K562 (cell line): Measurements from ENCODE around the gene SNIP1. TPM values are rescaled to one million over a fixed set of nuclear protein-coding genes. Genes with fewer than 3 reads are reported as not detected.
A peak's percentile ranks its signal among the peaks of the same experiment; 100 is the strongest.

Source experiments
- CLOCK ChIP-seq: fragments of 250-450 bp; sonication (Bioruptor Pico); IDR thresholded peaks from 2 replicates; pipeline ENCODE4 v1.4.0; 2020; ENCODE audit warnings: mild to moderate bottlenecking, moderate library complexity, borderline replicate concordance
- COPS2 ChIP-seq: fragments of 450-650 bp; conservative IDR thresholded peaks from 2 replicates; pipeline ENCODE4 v1.6.1; 2016; ENCODE audit warnings: mild to moderate bottlenecking, moderate library complexity
- ELF1 ChIP-seq: fragments of 200-800 bp; sonication (Bioruptor generic); IDR thresholded peaks from 2 replicates; pipeline ENCODE4 v1.6.1; 2016; ENCODE audit warnings: missing genetic modification characterization, missing compliant biosample characterization
- HNRNPL ChIP-seq: fragments of 200-400 bp; formaldehyde crosslinking; IDR thresholded peaks from 2 replicates; pipeline ENCODE4 v1.6.1; 2017; ENCODE audit warnings: low read depth, mild to moderate bottlenecking, low read length
- MEF2D ChIP-seq: conservative IDR thresholded peaks from 2 replicates; pipeline ENCODE4 v1.6.1; 2016; ENCODE audit warnings: low read depth, missing genetic modification characterization, missing compliant biosample characterization
- MITF ChIP-seq: IDR thresholded peaks from 2 replicates; pipeline ENCODE4 v1.6.1; 2014; ENCODE audit warnings: antibody characterized with exemption
- NKRF ChIP-seq: fragments of 450-650 bp; IDR thresholded peaks from 2 replicates; pipeline ENCODE4 v1.6.1; 2016; ENCODE audit warnings: borderline replicate concordance
- PHF20 ChIP-seq: fragments of 450-650 bp; IDR thresholded peaks from 2 replicates; pipeline ENCODE4 v1.6.1; 2018; ENCODE audit not compliant: partially characterized antibody
- POLR3A ChIP-seq: IDR thresholded peaks from 2 replicates; pipeline ENCODE4 v1.6.1; 2011; ENCODE audit warnings: borderline replicate concordance, mild to moderate bottlenecking, moderate library complexity; ENCODE audit not compliant: insufficient read length, insufficient read depth; ENCODE audit errors: extremely low read depth
- VEZF1 ChIP-seq: fragments of 200-800 bp; sonication (Bioruptor generic); IDR thresholded peaks from 2 replicates; pipeline ENCODE4 v1.6.1; 2017; ENCODE audit warnings: missing genetic modification characterization, missing compliant biosample characterization
- ZC3H11A ChIP-seq: IDR thresholded peaks from 2 replicates; pipeline ENCODE4 v1.6.1; 2012; ENCODE audit warnings: low read depth, low read length, improper control_type of control experiment
- ZKSCAN1 ChIP-seq: fragments of 150-350 bp; IDR thresholded peaks from 2 replicates; pipeline ENCODE4 v1.6.1; 2016; ENCODE audit warnings: low read depth, low read length
- ZNF224 ChIP-seq: sonication (generic); formaldehyde crosslinking; IDR thresholded peaks from 2 replicates; pipeline ENCODE4 v1.8.0; 2022; ENCODE audit warnings: mild to moderate bottlenecking, missing genetic modification reagents
- ZNF277 ChIP-seq: fragments of 250-450 bp; sonication (Bioruptor Pico); IDR thresholded peaks from 2 replicates; pipeline ENCODE4 v1.8.0; 2022; ENCODE audit warnings: inconsistent platforms, mild to moderate bottlenecking, moderate library complexity, borderline replicate concordance
- ZNF398 ChIP-seq: fragments of 250-450 bp; sonication (Bioruptor Pico); IDR thresholded peaks from 2 replicates; pipeline ENCODE4 v1.8.0; 2021; ENCODE audit warnings: moderate library complexity, mild to moderate bottlenecking, inconsistent platforms
- ZNF644 ChIP-seq: fragments of 200-800 bp; sonication (Bioruptor generic); IDR thresholded peaks from 2 replicates; pipeline ENCODE4 v1.6.1; 2016; ENCODE audit warnings: low read depth, missing genetic modification characterization, missing compliant biosample characterization
- polyA plus RNA-seq, 8 experiments: library from polyadenylated mRNA; depleted of rRNA in 4 of 8; stranded (reverse) in 5 of 8; unstranded in 3 of 8; fragments of >200 nt; fragmentation: Nextera tagmentation in 2 of 8; fragmentation: Illumina TruSeq in 1 of 8; extraction: Ambion mirVana in 2 of 8; extraction: Trizol in 1 of 8; gene quantifications; 2 replicates each; pipeline versions ENCODE4 v1.2.1 to v1.2.3, GENCODE V29; 2011 to 2014; ENCODE audit warnings: inconsistent platforms in 1 of 8, missing spikeins in 1 of 8
- total RNA-seq, 7 experiments: library from RNA; depleted of rRNA in 6 of 7; stranded (reverse); fragments of >200 nt in 6 of 7; fragmentation: Illumina TruSeq in 2 of 7; extraction: Trizol in 2 of 7; gene quantifications; 2 replicates each; pipeline versions ENCODE4 v1.2.1 to v1.2.3, GENCODE V29; 2011 to 2021; ENCODE audit warnings: low replicate concordance in 1 of 7

Gene SNIP1
- total and polyA plus RNA-seq, 9 of the 15 experiments (the other 6 are each of a cell fraction or from before 2014, with no cell fraction given): 2.9 to 25.9 (median 14.6) TPM

GRCh38 chr1:37560401-37561132 lies 6.5 kb upstream of the SNIP1 start (continued):
- no peak for TF ChIP-seq ZNF398 (CRISPR knock-in tag)
- TF ChIP-seq ELF1 (tag): no peak
- TF ChIP-seq COPS2: no peak
- TF ChIP-seq ZNF224 (CRISPR knock-in tag): no peak
- peak; percentile 63; the same call in 1 of the 2 replicates for TF ChIP-seq ZNF644 (tag)
- TF ChIP-seq POLR3A: no peak
- no peak for TF ChIP-seq ZC3H11A
- no peak for TF ChIP-seq ZKSCAN1
- TF ChIP-seq ZNF277 (CRISPR knock-in tag): no peak
- TF ChIP-seq NKRF: no peak
- TF ChIP-seq MITF: no peak
- TF ChIP-seq HNRNPL: no peak
- no peak for TF ChIP-seq CLOCK (CRISPR knock-in tag)
- no peak for TF ChIP-seq VEZF1 (CRISPR knock-in tag)
- TF ChIP-seq MEF2D (tag): peak; percentile 45; the same call in 1 of the 2 replicates
- no peak for TF ChIP-seq PHF20
